Uterus (tissue), 4 donors: ENCODE data around the gene CAMLG. TPM values are rescaled to one million over a fixed set of nuclear protein-coding genes. Genes with fewer than 3 reads are reported as not detected.
"Not testable (repeated sequence)": the region's sequence is repeated elsewhere in the genome, so short reads cannot be mapped to it uniquely, and the experiment has no call there.

Source experiments
- DNase-seq, 2 donors: peaks; one replicate each; pipeline ENCODE4 v3.0.0-alpha.2; 2019 to 2020
- H3K27ac ChIP-seq, 2 donors: fragments of 200-600 bp; sonication (generic); 1 replicate in 1 of 2; 2 replicates in 1 of 2; pipeline ENCODE4 v1.5.1; 2016 to 2018
- H3K27me3 ChIP-seq, 2 donors: fragments of 200-600 bp; sonication (generic); one replicate each; pipeline ENCODE4 v1.5.1; 2018 to 2019; ENCODE audit warnings: control low read depth in 1 of 2
- H3K36me3 ChIP-seq, 2 donors: fragments of 200-600 bp; sonication (generic); one replicate each; pipeline ENCODE4 v1.5.1; 2019; ENCODE audit warnings: control low read depth in 1 of 2
- H3K4me1 ChIP-seq, 2 donors: fragments of 200-600 bp; sonication (generic); one replicate each; pipeline ENCODE4 v1.5.1; 2018 to 2019; ENCODE audit warnings: control low read depth in 1 of 2
- H3K4me3 ChIP-seq, 2 donors: fragments of 200-600 bp; sonication (generic); 1 replicate in 1 of 2; 2 replicates in 1 of 2; pipeline ENCODE4 v1.5.1; 2018 to 2019; ENCODE audit warnings: mild to moderate bottlenecking in 1 of 2
- H3K9me3 ChIP-seq, 2 donors: fragments of 200-600 bp; sonication (generic); one replicate each; pipeline ENCODE4 v1.5.1; 2019; ENCODE audit warnings: control low read depth in 1 of 2
- CTCF ChIP-seq, 4 experiments: fragments of 200-600 bp in 2 of 4; fragments of 450-650 bp in 2 of 4; sonication (generic) in 2 of 4; IDR thresholded peaks; one replicate each; pipeline ENCODE4 v1.5.1; 2016 to 2019; ENCODE audit warnings: antibody characterized with exemption in 4 of 4, mild to moderate bottlenecking in 2 of 4, moderate library complexity in 1 of 4
- POLR2A ChIP-seq, 2 donors: fragments of 450-650 bp; IDR thresholded peaks; one replicate each; pipeline ENCODE4 v1.6.1; 2016; ENCODE audit warnings: antibody characterized with exemption in 2 of 2, mild to moderate bottlenecking in 1 of 2, moderate library complexity in 1 of 2
- intact Hi-C: fragments of 100-400 bp; cut with DNase I; formaldehyde crosslinking; loops from one replicate; pipeline ENCODE4 v1.15.1; 2023; ENCODE audit warnings: low total_unique reads
- total RNA-seq, 4 donors: library from RNA; depleted of rRNA in 3 of 4; stranded (reverse); fragments of >200 nt in 3 of 4; gene quantifications; one replicate each; pipeline versions ENCODE4 v1.1.0 to v1.2.4, GENCODE V29; 2014 to 2023
- donor health status: DM: yes; HTN: yes; CAD: no.

CAMLG gene
- total RNA-seq: 10 to 100 TPM; 44.7 to 56.6 (median 49.4) TPM

- peak; percentile 97 to 98 for DNase-seq
- intact Hi-C loops: no loop called here
- H3K9me3 ChIP-seq: no peaks in the 10 kb centered on the region
- H3K4me3 ChIP-seq: peak within 1 kb of the TSS; percentile 75 to 87
- peaks cover 0 to 4% of the 10 kb centered on the region in 2 donors for H3K4me1 ChIP-seq
- H3K27me3 ChIP-seq: no peaks in the 10 kb centered on the region
- H3K36me3 ChIP-seq: no peaks in the 10 kb centered on the region
- H3K27ac ChIP-seq: peak within 1 kb of the TSS; percentile 97 to 99
- TF ChIP-seq POLR2A (IDR thresholded peaks at IDR 0.05) (peak; percentile 87 to 95), CTCF (IDR thresholded peaks at IDR 0.05) (peak; percentile 34 to 67 (median 44))
These were observed at the start of gene CAMLG for GRCh38 chr5:134738133-134738962. TSS of gene CAMLG (plus strand) at chr5:134738548. CDS start at chr5:134738621, 73 bp downstream.

- H3K9me3 ChIP-seq, H3K36me3 ChIP-seq, intact Hi-C loops, H3K4me3 ChIP-seq, DNase-seq, H3K27ac ChIP-seq, H3K4me1 ChIP-seq, H3K27me3 ChIP-seq: not testable (repeated sequence)
These were observed 48.2 kb upstream of the CAMLG start for GRCh38 chr5:134690144-134690543.

GRCh38 chr5:134692722-134693121, 45.6 kb upstream of the CAMLG start:
- Histone ChIP-seq H3K4me3 (no peak overlapping the region), H3K36me3 (no peaks in the 10 kb centered on the region), H3K4me1 (no peaks in the 10 kb centered on the region), H3K27me3 (no peaks in the 10 kb centered on the region), H3K9me3 (no peaks in the 10 kb centered on the region), H3K27ac (no peak overlapping the region)
- intact Hi-C loops: no loop called here
- no peak for DNase-seq
- TF ChIP-seq POLR2A (IDR thresholded peaks at IDR 0.05) (no peak), CTCF (IDR thresholded peaks at IDR 0.05) (no peak)

GRCh38 chr5:134708301-134708700, 30.0 kb upstream of the CAMLG start:
- intact Hi-C loops: no loop called here
- Histone ChIP-seq H3K36me3 (no peaks in the 10 kb centered on the region), H3K4me1 (no peaks in the 10 kb centered on the region), H3K9me3 (no peaks in the 10 kb centered on the region), H3K27me3 (no peaks in the 10 kb centered on the region), H3K4me3 (no peak overlapping the region), H3K27ac (no peak overlapping the region)
- TF ChIP-seq POLR2A (IDR thresholded peaks at IDR 0.05): no peak
- TF ChIP-seq CTCF (IDR thresholded peaks at IDR 0.05): no peak
- DNase-seq: no peak

- H3K36me3 ChIP-seq: no peaks in the 10 kb centered on the region
- H3K4me3 ChIP-seq: no peak overlapping the region
- DNase-seq: no peak
- intact Hi-C loops: no loop called here
- TF ChIP-seq CTCF (IDR thresholded peaks at IDR 0.05) (no peak), POLR2A (IDR thresholded peaks at IDR 0.05) (no peak)
- no peaks in the 10 kb centered on the region for H3K9me3 ChIP-seq
- H3K27ac ChIP-seq: no peak overlapping the region
- no peaks in the 10 kb centered on the region for H3K4me1 ChIP-seq
- no peaks in the 10 kb centered on the region for H3K27me3 ChIP-seq
These were observed 24.2 kb upstream of the CAMLG start for GRCh38 chr5:134714120-134714519.
